CD14-positive monocyte (primary cell): ENCODE measurements around the gene LDLRAD4. TPM values are rescaled to one million over a fixed set of nuclear protein-coding genes. Genes with fewer than 3 reads are reported as not detected.
A peak's percentile ranks its signal among the peaks of the same experiment; 100 is the strongest.

Experiments
- DNase-seq, 3 donors: peaks; one replicate each; pipeline ENCODE4 v3.0.0-alpha.2; 2011 to 2022
- H2AFZ ChIP-seq: 2 replicates; pipeline ENCODE4 v1.6.0; 2012; ENCODE audit warnings: mild to moderate bottlenecking, low read depth, low read length, inconsistent platforms; ENCODE audit not compliant: insufficient read depth, poor library complexity, severe bottlenecking
- H3K27ac ChIP-seq, 2 donors: 1 replicate in 1 of 2; 2 replicates in 1 of 2; pipeline ENCODE4 v1.5.1; 2012 to 2013; ENCODE audit warnings: low read length in 2 of 2, control low read depth in 1 of 2, inconsistent platforms in 1 of 2, low read depth in 1 of 2, mild to moderate bottlenecking in 1 of 2
- H3K27me3 ChIP-seq, 2 donors: one replicate each; pipeline versions ENCODE4 v1.6.0 to v1.6.1; 2011 to 2013; ENCODE audit warnings: low read length in 2 of 2; ENCODE audit not compliant: control insufficient read depth in 2 of 2, insufficient read depth in 2 of 2
- H3K36me3 ChIP-seq, 2 donors: replicated peaks in 1 of 2; 1 replicate in 1 of 2; 2 replicates in 1 of 2; pipeline versions ENCODE4 v1.5.1 to v1.6.1; 2012 to 2013; ENCODE audit warnings: low read length in 2 of 2, control low read depth in 1 of 2, inconsistent platforms in 1 of 2, mild to moderate bottlenecking in 1 of 2; ENCODE audit not compliant: insufficient read depth in 2 of 2, control insufficient read depth in 1 of 2
- H3K4me1 ChIP-seq, 2 donors: 1 replicate in 1 of 2; 2 replicates in 1 of 2; pipeline versions ENCODE4 v1.5.1 to v1.6.1; 2012 to 2013; ENCODE audit warnings: low read length in 2 of 2, control low read depth in 1 of 2, inconsistent platforms in 1 of 2, mild to moderate bottlenecking in 1 of 2, moderate library complexity in 1 of 2; ENCODE audit not compliant: insufficient read depth in 2 of 2, control insufficient read depth in 1 of 2
- H3K4me2 ChIP-seq: replicated peaks from 2 replicates; pipeline ENCODE3; 2012; ENCODE audit warnings: low read length, moderate library complexity, mild to moderate bottlenecking; ENCODE audit not compliant: poor library complexity, severe bottlenecking; ENCODE audit errors: extremely low read depth
- H3K4me3 ChIP-seq, 3 experiments: fragments of 200-600 bp in 1 of 3; sonication (generic) in 1 of 3; replicated peaks in 1 of 3; 1 replicate in 2 of 3; 2 replicates in 1 of 3; pipeline ENCODE4 v1.5.1; 2011 to 2013; ENCODE audit warnings: low read length in 3 of 3, mild to moderate bottlenecking in 3 of 3, control low read depth in 2 of 3, low read depth in 2 of 3, inconsistent platforms in 1 of 3, moderate library complexity in 1 of 3
- H3K79me2 ChIP-seq: 2 replicates; pipeline ENCODE4 v1.6.0; 2012; ENCODE audit warnings: mild to moderate bottlenecking, control low read depth, inconsistent platforms, low read length, moderate library complexity; ENCODE audit not compliant: insufficient read depth
- H3K9ac ChIP-seq: 2 replicates; pipeline ENCODE4 v1.6.0; 2017; ENCODE audit warnings: low read length, mild to moderate bottlenecking; ENCODE audit not compliant: insufficient read depth, poor library complexity, severe bottlenecking
- H3K9me3 ChIP-seq, 2 donors: replicated peaks in 1 of 2; 1 replicate in 1 of 2; 2 replicates in 1 of 2; pipeline versions ENCODE4 v1.5.1 to v1.6.1; 2012 to 2013; ENCODE audit warnings: low read length in 2 of 2, control low read depth in 1 of 2; ENCODE audit not compliant: control insufficient read depth in 1 of 2, insufficient read depth in 1 of 2
- H4K20me1 ChIP-seq: 2 replicates; pipeline ENCODE4 v1.6.0; 2012; ENCODE audit warnings: mild to moderate bottlenecking, low read length, control low read depth, moderate library complexity; ENCODE audit not compliant: insufficient read depth
- H3K27ac Mint-ChIP-seq, 7 donors: one replicate each; pipeline ENCODE4 v1.8.0; 2020; ENCODE audit warnings: mild to moderate bottlenecking in 7 of 7, mixed read lengths in 7 of 7, moderate library complexity in 6 of 7, inconsistent platforms in 2 of 7
- H3K27me3 Mint-ChIP-seq, 3 donors: one replicate each; pipeline ENCODE4 v1.8.0; 2021 to 2022; ENCODE audit warnings: low read depth in 3 of 3, mild to moderate bottlenecking in 3 of 3, mixed read lengths in 3 of 3, moderate library complexity in 3 of 3, inconsistent platforms in 1 of 3
- H3K36me3 Mint-ChIP-seq, 2 donors: one replicate each; pipeline ENCODE4 v1.8.0; 2020; ENCODE audit warnings: mixed read lengths in 2 of 2, inconsistent platforms in 1 of 2, mild to moderate bottlenecking in 1 of 2
- H3K4me1 Mint-ChIP-seq: one replicate; pipeline ENCODE4 v1.8.0; 2020; ENCODE audit warnings: mild to moderate bottlenecking, mixed read lengths
- H3K4me3 Mint-ChIP-seq, 2 donors: one replicate each; pipeline ENCODE4 v1.8.0; 2020; ENCODE audit warnings: mild to moderate bottlenecking in 2 of 2, mixed read lengths in 2 of 2, moderate library complexity in 1 of 2
- H3K9me3 Mint-ChIP-seq, 7 donors: one replicate each; pipeline ENCODE4 v1.8.0; 2020 to 2022; ENCODE audit warnings: mixed read lengths in 7 of 7, mild to moderate bottlenecking in 6 of 7, moderate library complexity in 6 of 7, inconsistent platforms in 2 of 7
- CTCF ChIP-seq: fragments of 200-600 bp; IDR thresholded peaks from one replicate; pipeline ENCODE4 v1.8.0; 2022; ENCODE audit warnings: antibody characterized with exemption, mild to moderate bottlenecking
- WGBS: methylation state at CpG from one replicate; pipeline ENCODE4 v1.1.5; 2013; ENCODE audit warnings: missing lambda C conversion rate; ENCODE audit not compliant: insufficient coverage; 5-methylcytosine and 5-hydroxymethylcytosine counted together
- intact Hi-C, 2 donors: fragments of 100-400 bp; cut with micrococcal nuclease; formaldehyde crosslinking; loops; one replicate each; pipeline versions ENCODE4 v1.15.0 to v1.15.1; 2023
- polyA plus RNA-seq, 3 donors: library from polyadenylated mRNA; depleted of rRNA in 1 of 3; unstranded in 2 of 3; stranded (reverse) in 1 of 3; fragments of 300-500 nt in 2 of 3; fragments of >200 nt in 1 of 3; fragmentation: Illumina TruSeq in 2 of 3; gene quantifications; 1 replicate in 2 of 3; 2 replicates in 1 of 3; pipeline ENCODE4 v1.2.3, GENCODE V29; 2012 to 2021

The LDLRAD4 gene
- polyA plus RNA-seq, 3 donors, result 13.5 to 15.4 (median 13.8) TPM

- WGBS, result 96% methylated on average over 16 of the region's 17 CpGs
- no peak overlapping the region for H3K4me2 ChIP-seq
- peak overlapping the region; percentile 99 to 100 for H3K27ac ChIP-seq
- Mint-ChIP-seq H3K4me3 (no peak overlapping the region), H3K27ac (peak overlapping the region in 5 of 7 donors; percentile 99 to 100 (median 99)), H3K9me3 (no peaks in the 10 kb centered on the region), H3K27me3 (no peaks in the 10 kb centered on the region), H3K36me3 (peaks cover 13 to 25% of the 10 kb centered on the region in 2 donors), H3K4me1 (peaks cover 72% of the 10 kb centered on the region)
- H3K36me3 ChIP-seq, result no peaks in the 10 kb centered on the region
- TF ChIP-seq CTCF, result no peak
- H3K9ac ChIP-seq, result no peak overlapping the region
- H3K79me2 ChIP-seq, result peaks cover 13% of the 10 kb centered on the region
- no peak overlapping the region for H3K4me3 ChIP-seq
- H2AFZ ChIP-seq, result no peak overlapping the region
- H4K20me1 ChIP-seq, result no peaks in the 10 kb centered on the region
- H3K9me3 ChIP-seq, result no peaks in the 10 kb centered on the region
- intact Hi-C loops, result loop anchor here (2.0 to 10.0 kb wide), 3 partner anchors 20 to 190 kb away; no protein-coding TSS in a partner anchor
- DNase-seq, result no peak
- no peaks in the 10 kb centered on the region for H3K27me3 ChIP-seq
- peaks cover 74 to 75% of the 10 kb centered on the region in 2 donors for H3K4me1 ChIP-seq
These were observed 346.7 kb downstream of the LDLRAD4 start for GRCh38 chr18:13565228-13565627.

GRCh38 chr18:13566941-13567746 lies 348.6 kb downstream of the LDLRAD4 start:
- 6% methylated on average over 11 of the region's 18 CpGs for WGBS
- Histone ChIP-seq H3K9me3 (no peaks in the 10 kb centered on the region), H3K4me3 (peak overlapping the region in 2 of 3 experiments; percentile 20 to 47), H4K20me1 (no peaks in the 10 kb centered on the region), H3K4me1 (peaks cover 72 to 80% of the 10 kb centered on the region in 2 donors), H3K9ac (peak overlapping the region; percentile 98), H2AFZ (no peak overlapping the region), H3K36me3 (no peaks in the 10 kb centered on the region), H3K79me2 (peaks cover 15% of the 10 kb centered on the region), H3K27me3 (no peaks in the 10 kb centered on the region), H3K27ac (peak overlapping the region; percentile 99 to 100), H3K4me2 (peak overlapping the region; percentile 60)
- DNase-seq, result peak; percentile 94 to 97 (median 96)
- Mint-ChIP-seq H3K9me3 (no peaks in the 10 kb centered on the region), H3K36me3 (peaks cover 11 to 19% of the 10 kb centered on the region in 2 donors), H3K27ac (peak overlapping the region; percentile 99 to 100 (median 99)), H3K4me3 (peak overlapping the region; percentile 59 to 78), H3K27me3 (peaks cover 0 to 1% (median 0%) of the 10 kb centered on the region in 3 donors), H3K4me1 (peaks cover 75% of the 10 kb centered on the region)
- intact Hi-C loops, result loop anchor here (1.0 to 10.0 kb wide), 3 partner anchors 10 to 192 kb away; no protein-coding TSS in a partner anchor
- TF ChIP-seq CTCF, result no peak
